HG02884 (cell line): Measurements from ENCODE around the gene ZBTB46.
"Not testable (repeated sequence)": the region's sequence is repeated elsewhere in the genome, so short reads cannot be mapped to it uniquely, and the experiment has no call there.

Experiments
- ATAC-seq: cut with Tn5 transposase; IDR thresholded peaks from one replicate; pipeline ENCODE4 v1.9.1; 2021; ENCODE audit warnings: mild to moderate bottlenecking, moderate library complexity; ENCODE audit not compliant: unreplicated experiment

Gene ZBTB46

GRCh38 chr20:63830841-63831588, at the start of gene ZBTB46:
Gene ZBTB46, minus strand, starts transcription at chr20:63831264. Its CDS starts 40,507 bp downstream, at chr20:63790757.
- ATAC-seq = no peak

- no peak for ATAC-seq
Measured at GRCh38 chr20:63878899-63879663, 48.0 kb upstream of the ZBTB46 start.

- ATAC-seq = no peak
Measured at GRCh38 chr20:63877755-63878470, 46.8 kb upstream of the ZBTB46 start.

- ATAC-seq = no peak
Measured at GRCh38 chr20:63876489-63877036, 45.5 kb upstream of the ZBTB46 start.

GRCh38 chr20:63874241-63874640, 43.2 kb upstream of the ZBTB46 start:
- not testable (repeated sequence) for ATAC-seq

- no peak for ATAC-seq
Measured at GRCh38 chr20:63873477-63873971, 42.5 kb upstream of the ZBTB46 start.

- no peak for ATAC-seq
Measured at GRCh38 chr20:63868264-63868663, 37.2 kb upstream of the ZBTB46 start.

GRCh38 chr20:63867042-63867441, 36.0 kb upstream of the ZBTB46 start:
- not testable (repeated sequence) for ATAC-seq

- peak; percentile 68 for ATAC-seq
Measured at GRCh38 chr20:63864978-63865640, 34.0 kb upstream of the ZBTB46 start, which contains the start of gene TPD52L2. Gene TPD52L2, plus strand, starts transcription at chr20:63865270. Its CDS starts 96 bp downstream, at chr20:63865366.

GRCh38 chr20:63864545-63864977, 33.5 kb upstream of the ZBTB46 start:
- ATAC-seq = no peak

GRCh38 chr20:63863798-63864544, 32.9 kb upstream of the ZBTB46 start:
- peak; percentile 46 for ATAC-seq

- no peak for ATAC-seq
Measured at GRCh38 chr20:63863021-63863797, 32.1 kb upstream of the ZBTB46 start.

- ATAC-seq = no peak
Measured at GRCh38 chr20:63861981-63862901, 31.2 kb upstream of the ZBTB46 start.

- ATAC-seq = no peak
Measured at GRCh38 chr20:63861365-63861934, 30.4 kb upstream of the ZBTB46 start, which contains the start of gene ABHD16B. Gene ABHD16B, plus strand, starts transcription at chr20:63861498. Its CDS starts 43 bp downstream, at chr20:63861541.

GRCh38 chr20:63860325-63861051, 29.4 kb upstream of the ZBTB46 start:
- ATAC-seq = no peak

GRCh38 chr20:63859166-63859699, 28.2 kb upstream of the ZBTB46 start:
- no peak for ATAC-seq
